MG63 (cell line): ENCODE measurements around the gene NSD1. TPM values are rescaled to one million over a fixed set of nuclear protein-coding genes. Genes with fewer than 3 reads are reported as not detected.
A peak's percentile ranks its signal among the peaks of the same experiment; 100 is the strongest.

Experiments
- DNase-seq: peaks from one replicate; pipeline ENCODE4 v3.0.0-alpha.2; 2020
- H3K27me3 ChIP-seq: fragments of 250-450 bp; sonication (Bioruptor Pico); 2 replicates; pipeline ENCODE4 v1.5.1; 2020; ENCODE audit warnings: mild to moderate bottlenecking, moderate library complexity
- H3K36me3 ChIP-seq: fragments of 250-450 bp; sonication (Bioruptor Pico); 2 replicates; pipeline ENCODE4 v1.5.1; 2020; ENCODE audit warnings: mild to moderate bottlenecking, moderate library complexity
- H3K4me3 ChIP-seq: fragments of 250-450 bp; sonication (Bioruptor Pico); 2 replicates; pipeline ENCODE4 v1.5.1; 2020; ENCODE audit warnings: mild to moderate bottlenecking, moderate library complexity
- H3K9me3 ChIP-seq: fragments of 250-450 bp; sonication (Bioruptor Pico); 2 replicates; pipeline ENCODE4 v1.5.1; 2020; ENCODE audit warnings: mild to moderate bottlenecking, moderate library complexity
- total RNA-seq: library from RNA; depleted of rRNA; stranded (reverse); fragments of >200 nt; shearing (Covaris generic); gene quantifications from 2 replicates; pipeline ENCODE4 v1.2.3, GENCODE V29; 2014; ENCODE audit warnings: low replicate concordance

Gene NSD1
- total RNA-seq, 1 experiment from 2014 or later = 30.9 TPM

- peak; percentile 63 for DNase-seq
- Histone ChIP-seq H3K27me3 (no peaks in the 10 kb centered on the region), H3K9me3 (no peaks in the 10 kb centered on the region), H3K4me3 (no peak overlapping the region), H3K36me3 (no peaks in the 10 kb centered on the region)
Measured at GRCh38 chr5:177116631-177117373, 16.8 kb upstream of the NSD1 start.

- H3K36me3 ChIP-seq = no peaks in the 10 kb centered on the region
- H3K9me3 ChIP-seq = no peaks in the 10 kb centered on the region
- no peak overlapping the region for H3K4me3 ChIP-seq
- DNase-seq = no peak
- no peaks in the 10 kb centered on the region for H3K27me3 ChIP-seq
Measured at GRCh38 chr5:177117441-177118045, 16.0 kb upstream of the NSD1 start.

GRCh38 chr5:177122566-177122965 is 11.0 kb upstream of the NSD1 start:
- Histone ChIP-seq H3K4me3 (no peak overlapping the region), H3K36me3 (no peaks in the 10 kb centered on the region), H3K9me3 (no peaks in the 10 kb centered on the region), H3K27me3 (no peaks in the 10 kb centered on the region)
- DNase-seq = no peak

GRCh38 chr5:177123789-177124485 is 9.6 kb upstream of the NSD1 start:
- H3K36me3 ChIP-seq = no peaks in the 10 kb centered on the region

GRCh38 chr5:177124486-177124991 is 9.0 kb upstream of the NSD1 start:
- no peaks in the 10 kb centered on the region for H3K36me3 ChIP-seq
- no peak for DNase-seq
- H3K9me3 ChIP-seq = no peaks in the 10 kb centered on the region
- no peaks in the 10 kb centered on the region for H3K27me3 ChIP-seq
- no peak overlapping the region for H3K4me3 ChIP-seq

More at GRCh38 chr5:177123789-177124485, 9.6 kb upstream of the NSD1 start:
- DNase-seq = no peak
- Histone ChIP-seq H3K9me3 (no peaks in the 10 kb centered on the region), H3K4me3 (no peak overlapping the region), H3K27me3 (no peaks in the 10 kb centered on the region)

GRCh38 chr5:177126771-177127170 is 6.8 kb upstream of the NSD1 start:
- H3K36me3 ChIP-seq = no peaks in the 10 kb centered on the region
- DNase-seq = no peak
- no peak overlapping the region for H3K4me3 ChIP-seq
- no peaks in the 10 kb centered on the region for H3K9me3 ChIP-seq
- H3K27me3 ChIP-seq = no peaks in the 10 kb centered on the region

- peak; percentile 90 for DNase-seq
- no peaks in the 10 kb centered on the region for H3K9me3 ChIP-seq
- H3K4me3 ChIP-seq = no peak overlapping the region
- no peaks in the 10 kb centered on the region for H3K27me3 ChIP-seq
- no peaks in the 10 kb centered on the region for H3K36me3 ChIP-seq
Measured at GRCh38 chr5:177128551-177128981, 5.0 kb upstream of the NSD1 start.

GRCh38 chr5:177130211-177131018 is 3.2 kb upstream of the NSD1 start:
- H3K27me3 ChIP-seq = no peaks in the 10 kb centered on the region
- H3K9me3 ChIP-seq = no peaks in the 10 kb centered on the region
- no peak for DNase-seq
- H3K4me3 ChIP-seq = no peak overlapping the region
- peaks cover 12% of the 10 kb centered on the region for H3K36me3 ChIP-seq

GRCh38 chr5:177131019-177131320 is 2.6 kb upstream of the NSD1 start:
- no peak for DNase-seq
- Histone ChIP-seq H3K9me3 (no peaks in the 10 kb centered on the region), H3K27me3 (no peaks in the 10 kb centered on the region), H3K36me3 (peaks cover 17% of the 10 kb centered on the region), H3K4me3 (no peak overlapping the region)

GRCh38 chr5:177131352-177132135 is 2.0 kb upstream of the NSD1 start:
- Histone ChIP-seq H3K4me3 (no peak overlapping the region), H3K36me3 (peaks cover 23% of the 10 kb centered on the region), H3K27me3 (no peaks in the 10 kb centered on the region), H3K9me3 (no peaks in the 10 kb centered on the region)
- DNase-seq = no peak

- Histone ChIP-seq H3K9me3 (no peaks in the 10 kb centered on the region), H3K4me3 (peak overlapping the region; percentile 16; the same call in 1 of the 2 replicates), H3K27me3 (no peaks in the 10 kb centered on the region), H3K36me3 (peaks cover 32% of the 10 kb centered on the region)
- DNase-seq = no peak
Measured at GRCh38 chr5:177132136-177133095, 1.2 kb upstream of the NSD1 start.

GRCh38 chr5:177133853-177134696 is 502 bp downstream of the NSD1 start:
- DNase-seq = peak; percentile 70
- no peaks in the 10 kb centered on the region for H3K27me3 ChIP-seq
- peak overlapping the region; percentile 82 for H3K4me3 ChIP-seq
- H3K9me3 ChIP-seq = no peaks in the 10 kb centered on the region
- peaks cover 44% of the 10 kb centered on the region for H3K36me3 ChIP-seq

GRCh38 chr5:177134697-177135225 is 1.2 kb downstream of the NSD1 start:
- H3K9me3 ChIP-seq = no peaks in the 10 kb centered on the region
- H3K27me3 ChIP-seq = no peaks in the 10 kb centered on the region
- H3K36me3 ChIP-seq = peaks cover 49% of the 10 kb centered on the region
- peak overlapping the region; percentile 82 for H3K4me3 ChIP-seq
- DNase-seq = no peak

GRCh38 chr5:177140312-177140711 is 6.7 kb downstream of the NSD1 start:
- Histone ChIP-seq H3K27me3 (no peaks in the 10 kb centered on the region), H3K4me3 (no peak overlapping the region), H3K36me3 (peaks cover 90% of the 10 kb centered on the region), H3K9me3 (no peaks in the 10 kb centered on the region)
- DNase-seq = no peak
